ENCODE data around the gene KAT2B. TPM values are rescaled to one million over a fixed set of nuclear protein-coding genes. Genes with fewer than 3 reads are reported as not detected.

The KAT2B gene
- polyA plus RNA-seq, 1 donor from 2014 or later = 14.2 TPM

DNA sequence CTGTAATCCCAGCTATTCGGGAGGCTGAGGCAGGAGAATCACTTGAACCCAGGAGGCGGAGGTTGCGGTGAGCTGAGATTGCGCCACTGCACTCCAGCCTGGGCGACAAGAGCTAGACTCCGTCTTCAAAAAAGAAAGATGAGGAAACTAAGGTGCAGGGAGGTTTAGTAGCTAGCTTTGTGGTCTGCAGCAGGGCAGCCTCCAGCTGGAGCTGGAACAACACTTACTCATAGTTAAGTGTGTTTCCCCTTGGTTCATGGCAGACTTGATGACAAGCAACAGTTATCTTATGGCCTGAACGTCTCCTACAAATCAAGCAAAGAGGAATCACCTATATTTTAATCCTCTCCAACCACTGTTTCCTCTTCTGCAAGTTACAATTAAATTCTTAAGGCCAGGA, 12.6 kb downstream of the KAT2B start:
- H3F3A ChIP-seq (ENCODE audit: insufficient read depth, low read length, poor library complexity, severe bottlenecking) = no peaks in the 10 kb centered on the region
- H4K20me1 ChIP-seq (ENCODE audit: insufficient read depth) = no peaks in the 10 kb centered on the region
- H3K9me2 ChIP-seq (ENCODE audit: insufficient read depth, low read length) = no peaks in the 10 kb centered on the region
- no peaks in the 10 kb centered on the region for H3K27me3 ChIP-seq (ENCODE audit: insufficient read depth, low read depth, low read length)
- no peaks in the 10 kb centered on the region for H3K9me3 ChIP-seq (ENCODE audit: low read length)
- TF ChIP-seq EZH2 (IDR thresholded peaks at IDR 0.05; ENCODE audit: borderline replicate concordance, insufficient read depth, low read length, poor library complexity, severe bottlenecking) (no peak), TAF1 (IDR thresholded peaks at IDR 0.05; ENCODE audit: low read depth) (no peak), RAD21 (conservative IDR thresholded peaks at IDR 0.05) (no peak), MXI1 (conservative IDR thresholded peaks at IDR 0.05; ENCODE audit: poor library complexity, severe bottlenecking) (no peak), SMC3 (conservative IDR thresholded peaks at IDR 0.05; ENCODE audit: poor library complexity) (no peak), POLR2AphosphoS5 (IDR thresholded peaks at IDR 0.05) (no peak), EP300 (conservative IDR thresholded peaks at IDR 0.05; ENCODE audit: poor library complexity, severe bottlenecking) (no peak)
- TF ChIP-seq, protein P1, sequence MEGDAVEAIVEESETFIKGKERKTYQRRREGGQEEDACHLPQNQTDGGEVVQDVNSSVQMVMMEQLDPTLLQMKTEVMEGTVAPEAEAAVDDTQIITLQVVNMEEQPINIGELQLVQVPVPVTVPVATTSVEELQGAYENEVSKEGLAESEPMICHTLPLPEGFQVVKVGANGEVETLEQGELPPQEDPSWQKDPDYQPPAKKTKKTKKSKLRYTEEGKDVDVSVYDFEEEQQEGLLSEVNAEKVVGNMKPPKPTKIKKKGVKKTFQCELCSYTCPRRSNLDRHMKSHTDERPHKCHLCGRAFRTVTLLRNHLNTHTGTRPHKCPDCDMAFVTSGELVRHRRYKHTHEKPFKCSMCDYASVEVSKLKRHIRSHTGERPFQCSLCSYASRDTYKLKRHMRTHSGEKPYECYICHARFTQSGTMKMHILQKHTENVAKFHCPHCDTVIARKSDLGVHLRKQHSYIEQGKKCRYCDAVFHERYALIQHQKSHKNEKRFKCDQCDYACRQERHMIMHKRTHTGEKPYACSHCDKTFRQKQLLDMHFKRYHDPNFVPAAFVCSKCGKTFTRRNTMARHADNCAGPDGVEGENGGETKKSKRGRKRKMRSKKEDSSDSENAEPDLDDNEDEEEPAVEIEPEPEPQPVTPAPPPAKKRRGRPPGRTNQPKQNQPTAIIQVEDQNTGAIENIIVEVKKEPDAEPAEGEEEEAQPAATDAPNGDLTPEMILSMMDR (IDR thresholded peaks at IDR 0.05; ENCODE audit: poor library complexity, severe bottlenecking) = no peak
- TF ChIP-seq, protein P2, sequence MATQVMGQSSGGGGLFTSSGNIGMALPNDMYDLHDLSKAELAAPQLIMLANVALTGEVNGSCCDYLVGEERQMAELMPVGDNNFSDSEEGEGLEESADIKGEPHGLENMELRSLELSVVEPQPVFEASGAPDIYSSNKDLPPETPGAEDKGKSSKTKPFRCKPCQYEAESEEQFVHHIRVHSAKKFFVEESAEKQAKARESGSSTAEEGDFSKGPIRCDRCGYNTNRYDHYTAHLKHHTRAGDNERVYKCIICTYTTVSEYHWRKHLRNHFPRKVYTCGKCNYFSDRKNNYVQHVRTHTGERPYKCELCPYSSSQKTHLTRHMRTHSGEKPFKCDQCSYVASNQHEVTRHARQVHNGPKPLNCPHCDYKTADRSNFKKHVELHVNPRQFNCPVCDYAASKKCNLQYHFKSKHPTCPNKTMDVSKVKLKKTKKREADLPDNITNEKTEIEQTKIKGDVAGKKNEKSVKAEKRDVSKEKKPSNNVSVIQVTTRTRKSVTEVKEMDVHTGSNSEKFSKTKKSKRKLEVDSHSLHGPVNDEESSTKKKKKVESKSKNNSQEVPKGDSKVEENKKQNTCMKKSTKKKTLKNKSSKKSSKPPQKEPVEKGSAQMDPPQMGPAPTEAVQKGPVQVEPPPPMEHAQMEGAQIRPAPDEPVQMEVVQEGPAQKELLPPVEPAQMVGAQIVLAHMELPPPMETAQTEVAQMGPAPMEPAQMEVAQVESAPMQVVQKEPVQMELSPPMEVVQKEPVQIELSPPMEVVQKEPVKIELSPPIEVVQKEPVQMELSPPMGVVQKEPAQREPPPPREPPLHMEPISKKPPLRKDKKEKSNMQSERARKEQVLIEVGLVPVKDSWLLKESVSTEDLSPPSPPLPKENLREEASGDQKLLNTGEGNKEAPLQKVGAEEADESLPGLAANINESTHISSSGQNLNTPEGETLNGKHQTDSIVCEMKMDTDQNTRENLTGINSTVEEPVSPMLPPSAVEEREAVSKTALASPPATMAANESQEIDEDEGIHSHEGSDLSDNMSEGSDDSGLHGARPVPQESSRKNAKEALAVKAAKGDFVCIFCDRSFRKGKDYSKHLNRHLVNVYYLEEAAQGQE (IDR thresholded peaks at IDR 0.05; ENCODE audit: borderline replicate concordance) = no peak
- no peaks in the 10 kb centered on the region for H3K36me3 ChIP-seq (ENCODE audit: insufficient read depth, low read length)
- H3K79me2 ChIP-seq (replicated peaks; ENCODE audit: insufficient read depth, low read length) = peaks cover 11% of the 10 kb centered on the region
- H3K27ac ChIP-seq (ENCODE audit: low read length) = no peak overlapping the region
- no peak overlapping the region for H3K4me3 ChIP-seq (ENCODE audit: low read length)
- no peak overlapping the region for H3K9ac ChIP-seq (ENCODE audit: low read length)
- H3K4me2 ChIP-seq (ENCODE audit: low read length) = no peak overlapping the region
- no peak overlapping the region for H2AFZ ChIP-seq (ENCODE audit: low read depth, low read length)

DNA sequence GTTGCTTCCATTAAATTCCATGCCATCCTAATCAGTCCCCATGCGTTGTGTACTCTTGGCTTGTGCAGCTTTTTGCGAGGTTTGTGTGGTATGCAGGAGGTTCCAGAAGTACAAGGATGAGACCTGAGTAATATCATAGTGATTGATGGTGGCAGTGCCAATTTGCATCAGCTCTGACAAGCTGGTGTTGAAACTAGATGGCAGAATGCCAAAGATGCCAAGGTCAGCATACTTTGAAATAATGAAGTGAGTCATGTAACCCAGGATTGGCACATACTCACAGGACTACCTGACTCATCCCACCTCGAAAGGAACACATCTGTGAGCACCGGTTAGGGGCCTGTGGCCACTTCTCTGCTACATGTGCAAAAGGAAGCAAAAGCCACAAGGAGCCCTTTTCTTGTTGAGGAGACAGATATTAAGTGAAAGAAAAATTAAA, 14.3 kb downstream of the KAT2B start:
- Histone ChIP-seq H3K79me2 (replicated peaks; ENCODE audit: insufficient read depth, low read length) (peaks cover 7% of the 10 kb centered on the region), H3F3A (ENCODE audit: insufficient read depth, low read length, poor library complexity, severe bottlenecking) (no peaks in the 10 kb centered on the region), H3K4me2 (ENCODE audit: low read length) (no peak overlapping the region), H3K4me3 (ENCODE audit: low read length) (no peak overlapping the region), H4K20me1 (ENCODE audit: insufficient read depth) (no peaks in the 10 kb centered on the region), H2AFZ (ENCODE audit: low read depth, low read length) (no peak overlapping the region), H3K27me3 (ENCODE audit: insufficient read depth, low read depth, low read length) (no peaks in the 10 kb centered on the region), H3K9me3 (ENCODE audit: low read length) (no peaks in the 10 kb centered on the region), H3K9me2 (ENCODE audit: insufficient read depth, low read length) (no peaks in the 10 kb centered on the region), H3K27ac (ENCODE audit: low read length) (no peak overlapping the region), H3K9ac (ENCODE audit: low read length) (no peak overlapping the region), H3K36me3 (ENCODE audit: insufficient read depth, low read length) (no peaks in the 10 kb centered on the region)
- TF ChIP-seq EP300 (conservative IDR thresholded peaks at IDR 0.05; ENCODE audit: poor library complexity, severe bottlenecking) (no peak), TAF1 (IDR thresholded peaks at IDR 0.05; ENCODE audit: low read depth) (no peak), MXI1 (conservative IDR thresholded peaks at IDR 0.05; ENCODE audit: poor library complexity, severe bottlenecking) (no peak), SMC3 (conservative IDR thresholded peaks at IDR 0.05; ENCODE audit: poor library complexity) (no peak), POLR2AphosphoS5 (IDR thresholded peaks at IDR 0.05) (no peak), EZH2 (IDR thresholded peaks at IDR 0.05; ENCODE audit: borderline replicate concordance, insufficient read depth, low read length, poor library complexity, severe bottlenecking) (no peak), RAD21 (conservative IDR thresholded peaks at IDR 0.05) (no peak)
- TF ChIP-seq, protein P1 (IDR thresholded peaks at IDR 0.05; ENCODE audit: poor library complexity, severe bottlenecking) = no peak
- TF ChIP-seq, protein P2 (IDR thresholded peaks at IDR 0.05; ENCODE audit: borderline replicate concordance) = no peak

Data from neural cell (in vitro differentiated cells).